Stimulated activated CD8-positive, alpha-beta memory T cell treated with anti-CD3 and anti-CD28 coated beads, Interleukin-7, amount 100 ng/mL, for 1 hour (primary cell): ENCODE data around the gene PODXL.

Experiments used
- DNase-seq, 2 donors: peaks; one replicate each; pipeline ENCODE4 v3.0.0-alpha.2; 2020; ENCODE audit warnings: low read depth in 2 of 2

Gene PODXL

GRCh38 chr7:131455001-131455400 is 101.4 kb downstream of the PODXL start:
- no peak for DNase-seq

- DNase-seq = no peak
Observed at GRCh38 chr7:131454498-131454897, 101.9 kb downstream of the PODXL start.
